HepG2 (cell line): ENCODE data around the gene DLG5. TPM values are rescaled to one million over a fixed set of nuclear protein-coding genes. Genes with fewer than 3 reads are reported as not detected.
A peak's percentile ranks its signal among the peaks of the same experiment; 100 is the strongest.

ENCODE experiments used
- AKAP8 ChIP-seq: sonication (generic); formaldehyde crosslinking; IDR thresholded peaks from 2 replicates; pipeline ENCODE4 v1.5.1; 2020; ENCODE audit warnings: mild to moderate bottlenecking, missing genetic modification reagents
- CBX5 ChIP-seq: sonication (generic); formaldehyde crosslinking; IDR thresholded peaks from 2 replicates; pipeline ENCODE4 v1.4.0; 2020; ENCODE audit warnings: missing genetic modification reagents, borderline replicate concordance
- DDIT3 ChIP-seq: sonication (generic); formaldehyde crosslinking; IDR thresholded peaks from 2 replicates; pipeline ENCODE4 v1.4.0; 2020; ENCODE audit warnings: mild to moderate bottlenecking, missing genetic modification reagents
- FOSL2 ChIP-seq: sonication (generic); formaldehyde crosslinking; IDR thresholded peaks from 2 replicates; pipeline ENCODE4 v1.4.0; 2020; ENCODE audit warnings: missing genetic modification reagents
- FOXK1 ChIP-seq: sonication (generic); formaldehyde crosslinking; IDR thresholded peaks from 2 replicates; pipeline ENCODE4 v1.4.0; 2020; ENCODE audit warnings: low read depth, missing genetic modification reagents, borderline replicate concordance
- GATAD2A ChIP-seq: IDR thresholded peaks from 2 replicates; pipeline ENCODE4 v1.6.1; 2016
- IRF2 ChIP-seq: IDR thresholded peaks from 2 replicates; pipeline ENCODE4 v1.6.1; 2018; ENCODE audit warnings: missing genetic modification reagents, missing compliant biosample characterization
- KDM2A ChIP-seq: sonication (generic); formaldehyde crosslinking; IDR thresholded peaks from 2 replicates; pipeline ENCODE4 v1.4.0; 2020; ENCODE audit warnings: low read depth, missing genetic modification reagents, borderline replicate concordance
- KDM5B ChIP-seq: sonication (generic); formaldehyde crosslinking; IDR thresholded peaks from 2 replicates; pipeline ENCODE4 v1.4.0; 2020; ENCODE audit warnings: missing genetic modification reagents, mild to moderate bottlenecking, borderline replicate concordance
- MAF1 ChIP-seq: sonication (generic); formaldehyde crosslinking; IDR thresholded peaks from 2 replicates; pipeline ENCODE4 v1.5.0; 2020; ENCODE audit warnings: missing genetic modification reagents, borderline replicate concordance
- MAFG ChIP-seq: sonication (generic); formaldehyde crosslinking; IDR thresholded peaks from 2 replicates; pipeline ENCODE4 v1.5.1; 2020; ENCODE audit warnings: mild to moderate bottlenecking, missing genetic modification reagents
- MBNL3 ChIP-seq: fragments of 250-450 bp; sonication (Bioruptor Pico); conservative IDR thresholded peaks from 2 replicates; pipeline ENCODE4 v1.8.0; 2022; ENCODE audit warnings: mild to moderate bottlenecking, inconsistent platforms
- NR2F6 ChIP-seq, 2 experiments: IDR thresholded peaks; 2 replicates each; pipeline ENCODE4 v1.6.1; 2016; ENCODE audit warnings: antibody characterized with exemption in 1 of 2, mild to moderate bottlenecking in 1 of 2
- PAXIP1 ChIP-seq: sonication (generic); formaldehyde crosslinking; conservative IDR thresholded peaks from 2 replicates; pipeline ENCODE4 v1.4.0; 2020; ENCODE audit warnings: mild to moderate bottlenecking, missing genetic modification reagents, moderate library complexity
- STAT5B ChIP-seq: sonication (generic); formaldehyde crosslinking; IDR thresholded peaks from 2 replicates; pipeline ENCODE4 v1.4.0; 2020; ENCODE audit warnings: missing genetic modification reagents
- TFE3 ChIP-seq: IDR thresholded peaks from 2 replicates; pipeline ENCODE4 v1.6.1; 2016
- ZBTB38 ChIP-seq: sonication (generic); formaldehyde crosslinking; IDR thresholded peaks from 2 replicates; pipeline ENCODE4 v1.5.1; 2020; ENCODE audit warnings: mild to moderate bottlenecking, missing genetic modification reagents
- ZNF354B ChIP-seq: sonication (generic); formaldehyde crosslinking; IDR thresholded peaks from 2 replicates; pipeline ENCODE4 v1.8.0; 2022; ENCODE audit warnings: mild to moderate bottlenecking, missing genetic modification reagents
- ZNF383 ChIP-seq: sonication (generic); formaldehyde crosslinking; IDR thresholded peaks from 2 replicates; pipeline ENCODE4 v1.4.0; 2020; ENCODE audit warnings: missing genetic modification reagents, mild to moderate bottlenecking, borderline replicate concordance
- ZNF644 ChIP-seq: IDR thresholded peaks from 2 replicates; pipeline ENCODE4 v1.6.1; 2016; ENCODE audit warnings: low read depth
- polyA plus RNA-seq, 8 experiments: library from polyadenylated mRNA; depleted of rRNA in 3 of 8; stranded (reverse) in 7 of 8; unstranded in 1 of 8; fragments of >200 nt; fragmentation: Illumina TruSeq in 4 of 8; extraction: Trizol in 4 of 8; gene quantifications; 2 replicates each; pipeline versions ENCODE4 v1.2.1 to v1.2.3, GENCODE V29; 2011 to 2016; ENCODE audit warnings: low read depth in 4 of 8, missing spikeins in 1 of 8, mixed read lengths in 1 of 8; ENCODE audit not compliant: insufficient read depth in 1 of 8
- total RNA-seq, 5 experiments: library from RNA; depleted of rRNA; stranded (reverse); fragments of >200 nt; fragmentation: Illumina TruSeq; extraction: Trizol; gene quantifications; 2 replicates each; pipeline ENCODE4 v1.2.3, GENCODE V29; 2016; ENCODE audit warnings: low read depth in 1 of 5
- TF ChIP-seq, protein P1 (sequence below): sonication (generic); formaldehyde crosslinking; IDR thresholded peaks from 2 replicates; pipeline ENCODE4 v1.9.0; 2021; ENCODE audit warnings: missing genetic modification reagents, borderline replicate concordance
- TF ChIP-seq, protein P2 (sequence below): sonication (generic); formaldehyde crosslinking; conservative IDR thresholded peaks from 2 replicates; pipeline ENCODE4 v1.5.0; 2020; ENCODE audit warnings: missing genetic modification reagents

DLG5 gene
- total and polyA plus RNA-seq, 2 of the 13 experiments (the other 11 are each of a cell fraction or from before 2014, with no cell fraction given) = 15.5 to 18.2 TPM

- TF ChIP-seq CBX5 (CRISPR knock-in tag) (peak; percentile 51; the same call in 1 of the 2 replicates), ZBTB38 (peak; percentile 76), ZNF383 (CRISPR knock-in tag) (no peak), FOXK1 (peak; percentile 88), ZNF644 (peak; percentile 70; the same call in 1 of the 2 replicates), IRF2 (CRISPR knock-in tag) (peak; percentile 38; the same call in 1 of the 2 replicates), GATAD2A (CRISPR knock-in tag) (peak; percentile 95), KDM2A (CRISPR knock-in tag) (peak; percentile 52; the same call in 1 of the 2 replicates), ZNF354B (no peak), MBNL3 (CRISPR knock-in tag) (no peak), AKAP8 (CRISPR knock-in tag) (no peak), KDM5B (CRISPR knock-in tag) (no peak), STAT5B (CRISPR knock-in tag) (no peak), FOSL2 (CRISPR knock-in tag) (peak; percentile 85), NR2F6 (IDR thresholded peaks at IDR 0.05) (no peak; the same call in 1 of the 2 replicates), NR2F6 (CRISPR knock-in tag; IDR thresholded peaks at IDR 0.05) (peak; percentile 45; the same call in 1 of the 2 replicates), MAFG (no peak), PAXIP1 (CRISPR knock-in tag) (peak; percentile 70), TFE3 (CRISPR knock-in tag) (peak; percentile 46; the same call in 1 of the 2 replicates), DDIT3 (CRISPR knock-in tag) (no peak), MAF1 (CRISPR knock-in tag) (no peak)
- TF ChIP-seq, protein P1, sequence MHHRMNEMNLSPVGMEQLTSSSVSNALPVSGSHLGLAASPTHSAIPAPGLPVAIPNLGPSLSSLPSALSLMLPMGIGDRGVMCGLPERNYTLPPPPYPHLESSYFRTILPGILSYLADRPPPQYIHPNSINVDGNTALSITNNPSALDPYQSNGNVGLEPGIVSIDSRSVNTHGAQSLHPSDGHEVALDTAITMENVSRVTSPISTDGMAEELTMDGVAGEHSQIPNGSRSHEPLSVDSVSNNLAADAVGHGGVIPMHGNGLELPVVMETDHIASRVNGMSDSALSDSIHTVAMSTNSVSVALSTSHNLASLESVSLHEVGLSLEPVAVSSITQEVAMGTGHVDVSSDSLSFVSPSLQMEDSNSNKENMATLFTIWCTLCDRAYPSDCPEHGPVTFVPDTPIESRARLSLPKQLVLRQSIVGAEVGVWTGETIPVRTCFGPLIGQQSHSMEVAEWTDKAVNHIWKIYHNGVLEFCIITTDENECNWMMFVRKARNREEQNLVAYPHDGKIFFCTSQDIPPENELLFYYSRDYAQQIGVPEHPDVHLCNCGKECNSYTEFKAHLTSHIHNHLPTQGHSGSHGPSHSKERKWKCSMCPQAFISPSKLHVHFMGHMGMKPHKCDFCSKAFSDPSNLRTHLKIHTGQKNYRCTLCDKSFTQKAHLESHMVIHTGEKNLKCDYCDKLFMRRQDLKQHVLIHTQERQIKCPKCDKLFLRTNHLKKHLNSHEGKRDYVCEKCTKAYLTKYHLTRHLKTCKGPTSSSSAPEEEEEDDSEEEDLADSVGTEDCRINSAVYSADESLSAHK (CRISPR knock-in tag) = no peak
- TF ChIP-seq, protein P2, sequence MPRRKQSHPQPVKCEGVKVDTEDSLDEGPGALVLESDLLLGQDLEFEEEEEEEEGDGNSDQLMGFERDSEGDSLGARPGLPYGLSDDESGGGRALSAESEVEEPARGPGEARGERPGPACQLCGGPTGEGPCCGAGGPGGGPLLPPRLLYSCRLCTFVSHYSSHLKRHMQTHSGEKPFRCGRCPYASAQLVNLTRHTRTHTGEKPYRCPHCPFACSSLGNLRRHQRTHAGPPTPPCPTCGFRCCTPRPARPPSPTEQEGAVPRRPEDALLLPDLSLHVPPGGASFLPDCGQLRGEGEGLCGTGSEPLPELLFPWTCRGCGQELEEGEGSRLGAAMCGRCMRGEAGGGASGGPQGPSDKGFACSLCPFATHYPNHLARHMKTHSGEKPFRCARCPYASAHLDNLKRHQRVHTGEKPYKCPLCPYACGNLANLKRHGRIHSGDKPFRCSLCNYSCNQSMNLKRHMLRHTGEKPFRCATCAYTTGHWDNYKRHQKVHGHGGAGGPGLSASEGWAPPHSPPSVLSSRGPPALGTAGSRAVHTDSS (CRISPR knock-in tag) = no peak
These were observed 14.9 kb downstream of the DLG5 start (continued) for GRCh38 chr10:77911535-77912123.
